Neutrophil (primary cell): ENCODE data around the gene GFI1.
"Not testable (repeated sequence)": the region's sequence is repeated elsewhere in the genome, so short reads cannot be mapped to it uniquely, and the experiment has no call there.

Experiments used
- H3K27ac ChIP-seq: fragments of 200-600 bp; sonication (generic); 2 replicates; pipeline ENCODE4 v1.5.1; 2016; ENCODE audit warnings: mild to moderate bottlenecking, moderate library complexity
- H3K27me3 ChIP-seq: fragments of 200-600 bp; sonication (generic); 2 replicates; pipeline ENCODE4 v1.6.0; 2016; ENCODE audit warnings: mild to moderate bottlenecking
- H3K36me3 ChIP-seq: fragments of 200-600 bp; sonication (generic); 2 replicates; pipeline ENCODE4 v1.5.1; 2017
- H3K4me1 ChIP-seq, 2 experiments: fragments of 200-600 bp in 1 of 2; sonication (generic) in 1 of 2; 1 replicate in 1 of 2; 2 replicates in 1 of 2; pipeline versions ENCODE4 v1.5.1 to v1.6.1; 2013 to 2016; ENCODE audit warnings: low read depth in 1 of 2, low read length in 1 of 2, mild to moderate bottlenecking in 1 of 2, moderate library complexity in 1 of 2; ENCODE audit not compliant: control insufficient read depth in 1 of 2, insufficient read depth in 1 of 2
- H3K4me3 ChIP-seq, 2 experiments: fragments of 200-600 bp in 1 of 2; sonication (generic) in 1 of 2; 1 replicate in 1 of 2; 2 replicates in 1 of 2; pipeline ENCODE4 v1.5.1; 2013 to 2016; ENCODE audit warnings: low read depth in 1 of 2, low read length in 1 of 2, mild to moderate bottlenecking in 1 of 2, moderate library complexity in 1 of 2
- H3K9me3 ChIP-seq: fragments of 200-600 bp; sonication (generic); 2 replicates; pipeline ENCODE4 v1.5.1; 2016
- TF ChIP-seq, protein P1 (sequence below): fragments of 200-600 bp; sonication (generic); IDR thresholded peaks from 2 replicates; pipeline ENCODE4 v1.5.1; 2016; ENCODE audit warnings: antibody characterized with exemption

GFI1 gene

DNA sequence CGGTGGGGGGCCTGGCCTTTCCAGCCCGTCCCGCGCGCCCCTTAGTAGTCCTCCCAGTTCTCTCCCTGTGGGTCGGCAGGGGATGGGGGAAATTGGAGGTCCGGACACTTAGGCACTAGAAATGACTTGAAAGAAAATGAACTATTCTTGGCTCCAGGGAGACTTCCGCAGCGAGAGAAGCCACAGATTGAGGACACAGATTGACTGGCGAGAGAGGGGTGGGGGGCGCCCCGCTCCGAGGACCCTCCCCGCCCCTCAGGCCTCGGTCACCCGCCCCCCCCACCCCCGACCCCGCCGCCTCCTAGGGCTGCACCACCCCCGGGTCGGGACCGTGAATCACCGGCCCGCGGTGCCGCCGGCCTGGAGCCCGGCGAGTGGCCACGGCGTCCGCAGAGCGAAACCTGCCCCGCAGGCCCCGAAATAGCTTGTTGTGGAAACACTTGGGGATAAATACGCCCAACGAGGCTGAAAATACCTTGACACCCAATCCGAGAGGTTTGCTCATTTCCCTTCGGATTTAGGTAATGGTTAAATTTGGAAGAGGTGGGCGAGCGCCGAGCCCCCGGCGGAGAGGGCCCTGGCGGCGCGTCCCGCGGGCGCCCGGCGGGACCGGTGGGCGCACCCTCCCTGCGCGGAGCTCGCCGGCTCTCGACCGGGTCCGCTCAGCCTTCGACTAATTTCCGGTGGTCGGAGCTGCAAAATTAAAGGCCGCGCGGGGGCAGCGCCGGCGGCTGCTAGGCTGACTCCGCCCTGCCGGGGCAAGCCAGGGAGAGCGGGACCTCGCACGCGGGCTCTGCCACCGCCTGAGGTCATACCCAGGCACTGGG is at the start of gene GFI1:
GFI1 (minus strand) TSS at position 675 of the 827 bp plus-strand sequence. CDS start 3,438 bp downstream, outside the sequence.
- Histone ChIP-seq H3K9me3 (no peaks in the 10 kb centered on the region), H3K27ac (peak within 1 kb of the TSS; percentile 79), H3K4me1 (peaks cover 31 to 52% of the 10 kb centered on the region in 2 experiments), H3K27me3 (no peaks in the 10 kb centered on the region), H3K36me3 (no peaks in the 10 kb centered on the region), H3K4me3 (peak within 1 kb of the TSS; percentile 84 to 90)
- TF ChIP-seq, protein P1, sequence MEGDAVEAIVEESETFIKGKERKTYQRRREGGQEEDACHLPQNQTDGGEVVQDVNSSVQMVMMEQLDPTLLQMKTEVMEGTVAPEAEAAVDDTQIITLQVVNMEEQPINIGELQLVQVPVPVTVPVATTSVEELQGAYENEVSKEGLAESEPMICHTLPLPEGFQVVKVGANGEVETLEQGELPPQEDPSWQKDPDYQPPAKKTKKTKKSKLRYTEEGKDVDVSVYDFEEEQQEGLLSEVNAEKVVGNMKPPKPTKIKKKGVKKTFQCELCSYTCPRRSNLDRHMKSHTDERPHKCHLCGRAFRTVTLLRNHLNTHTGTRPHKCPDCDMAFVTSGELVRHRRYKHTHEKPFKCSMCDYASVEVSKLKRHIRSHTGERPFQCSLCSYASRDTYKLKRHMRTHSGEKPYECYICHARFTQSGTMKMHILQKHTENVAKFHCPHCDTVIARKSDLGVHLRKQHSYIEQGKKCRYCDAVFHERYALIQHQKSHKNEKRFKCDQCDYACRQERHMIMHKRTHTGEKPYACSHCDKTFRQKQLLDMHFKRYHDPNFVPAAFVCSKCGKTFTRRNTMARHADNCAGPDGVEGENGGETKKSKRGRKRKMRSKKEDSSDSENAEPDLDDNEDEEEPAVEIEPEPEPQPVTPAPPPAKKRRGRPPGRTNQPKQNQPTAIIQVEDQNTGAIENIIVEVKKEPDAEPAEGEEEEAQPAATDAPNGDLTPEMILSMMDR = no peak

DNA sequence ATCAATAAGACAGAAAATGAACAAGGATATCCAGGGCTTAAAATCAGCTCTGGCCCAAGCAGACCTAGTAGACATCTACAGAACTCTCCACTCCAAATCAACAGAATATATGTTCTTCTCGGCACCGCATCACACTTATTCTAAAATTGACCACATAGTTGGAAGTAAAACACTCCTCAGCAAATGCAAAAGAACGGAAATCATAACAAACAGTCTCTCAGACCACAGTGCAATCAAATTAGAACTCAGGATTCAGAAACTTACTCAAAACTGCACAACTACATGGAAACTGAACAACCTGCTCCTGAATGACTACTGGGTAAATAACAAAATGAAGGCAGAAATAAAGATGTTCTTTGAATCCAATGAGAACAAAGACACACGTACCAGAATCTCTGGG is 45.6 kb upstream of the GFI1 start:
- not testable (repeated sequence) for H3K27me3 ChIP-seq, H3K9me3 ChIP-seq, H3K36me3 ChIP-seq, H3K27ac ChIP-seq, H3K4me3 ChIP-seq
- peaks cover 12 to 16% of the 10 kb centered on the region in 2 experiments for H3K4me1 ChIP-seq

DNA sequence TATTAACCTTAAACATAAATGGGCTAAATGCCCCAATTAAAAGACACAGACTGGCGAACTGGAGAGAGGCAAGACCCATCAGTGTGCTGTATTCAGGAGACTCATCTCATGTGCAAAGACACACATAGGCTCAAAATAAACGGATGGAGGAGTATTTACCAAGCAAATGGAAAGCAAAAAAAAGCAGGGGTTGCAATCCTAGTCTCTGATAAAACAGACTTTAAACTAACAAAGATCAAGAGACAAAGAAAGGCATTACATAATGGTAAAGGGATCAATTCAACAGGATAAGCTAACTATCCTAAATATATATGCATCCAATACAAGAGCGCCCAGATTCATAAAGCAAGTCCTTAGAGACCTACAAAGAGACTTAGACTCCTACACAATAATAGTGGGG is 45.2 kb upstream of the GFI1 start:
- H3K27ac ChIP-seq, H3K9me3 ChIP-seq, H3K36me3 ChIP-seq, H3K27me3 ChIP-seq, H3K4me3 ChIP-seq: not testable (repeated sequence)
- peaks cover 10 to 12% of the 10 kb centered on the region in 2 experiments for H3K4me1 ChIP-seq

DNA sequence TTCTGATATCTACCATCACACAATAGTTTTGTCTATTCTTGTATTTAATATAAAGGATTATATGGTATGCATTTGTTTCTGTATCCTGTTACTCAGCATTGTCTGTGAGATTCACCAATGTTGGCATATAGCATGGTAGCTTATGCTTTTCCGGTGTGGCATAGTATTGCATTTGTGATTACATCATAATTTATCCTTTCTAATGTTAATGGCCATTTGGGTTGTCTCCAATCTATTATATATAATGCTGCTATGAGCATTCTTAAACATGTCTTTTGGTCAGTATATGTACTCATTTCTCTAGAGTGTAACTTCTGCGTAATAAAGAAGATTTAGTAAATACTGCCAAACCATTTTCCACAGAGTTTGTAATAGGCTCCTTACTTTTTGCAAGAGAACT is 40.9 kb upstream of the GFI1 start:
- no peaks in the 10 kb centered on the region for H3K9me3 ChIP-seq
- H3K4me3 ChIP-seq = no peak overlapping the region
- no peak overlapping the region for H3K27ac ChIP-seq
- TF ChIP-seq, protein P1 = no peak
- H3K27me3 ChIP-seq = no peaks in the 10 kb centered on the region
- H3K36me3 ChIP-seq = no peaks in the 10 kb centered on the region
- no peaks in the 10 kb centered on the region for H3K4me1 ChIP-seq

DNA sequence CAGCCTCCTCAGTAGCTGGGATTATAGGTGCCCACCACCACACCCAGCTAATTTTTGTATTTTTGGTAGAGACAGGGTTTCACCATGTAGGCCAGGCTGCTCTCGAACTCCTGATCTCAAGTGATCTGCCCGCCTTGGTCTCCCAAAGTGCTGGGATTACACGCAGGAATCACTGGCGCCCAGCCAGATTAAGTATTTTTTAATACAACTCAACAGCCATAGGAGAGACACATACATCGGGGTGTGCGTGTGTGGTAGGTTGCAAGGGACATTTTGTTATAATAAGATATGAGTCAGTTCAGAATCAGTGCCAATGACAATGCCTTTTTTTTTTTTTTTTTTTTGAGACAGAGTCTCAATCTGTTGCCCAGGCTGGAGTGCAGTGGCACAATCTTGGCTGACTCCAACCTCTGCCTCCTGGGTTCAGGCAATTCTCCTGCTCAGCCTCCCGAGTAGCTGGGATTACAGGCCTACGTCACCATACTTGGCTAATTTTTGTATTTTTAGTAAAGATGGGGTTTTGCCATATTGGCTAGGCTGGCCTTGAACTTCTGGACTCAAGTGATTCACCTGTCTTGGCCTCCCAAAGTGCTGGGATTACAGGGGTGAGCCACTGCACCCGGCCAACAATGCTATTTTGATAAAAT is 38.3 kb upstream of the GFI1 start:
- not testable (repeated sequence) for H3K27me3 ChIP-seq, H3K36me3 ChIP-seq, H3K4me3 ChIP-seq, H3K9me3 ChIP-seq, H3K27ac ChIP-seq, H3K4me1 ChIP-seq

DNA sequence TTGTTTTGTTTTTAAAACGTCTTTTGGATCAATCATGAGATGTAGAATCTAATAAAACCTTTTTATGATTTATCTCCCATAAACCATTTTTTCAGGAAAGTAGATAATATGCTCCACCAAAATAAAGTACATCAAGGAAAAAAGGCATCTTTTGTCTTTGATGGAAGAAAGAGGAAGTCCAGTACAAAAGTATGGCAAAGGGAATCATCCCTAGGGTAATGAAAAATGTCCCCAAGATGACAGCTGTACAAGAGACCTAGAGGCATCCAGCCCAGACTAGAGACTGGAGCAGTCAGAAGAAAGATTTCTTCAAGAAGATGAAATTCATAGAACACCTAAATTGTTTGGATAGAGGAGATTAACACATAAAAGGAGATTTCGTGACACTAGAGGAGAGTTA is 32.3 kb upstream of the GFI1 start:
- H3K9me3 ChIP-seq = no peaks in the 10 kb centered on the region
- peaks cover 23 to 24% of the 10 kb centered on the region in 2 experiments for H3K4me1 ChIP-seq
- H3K27me3 ChIP-seq = no peaks in the 10 kb centered on the region
- H3K4me3 ChIP-seq = no peak overlapping the region
- TF ChIP-seq, protein P1 = no peak
- H3K36me3 ChIP-seq = no peaks in the 10 kb centered on the region
- no peak overlapping the region for H3K27ac ChIP-seq

DNA sequence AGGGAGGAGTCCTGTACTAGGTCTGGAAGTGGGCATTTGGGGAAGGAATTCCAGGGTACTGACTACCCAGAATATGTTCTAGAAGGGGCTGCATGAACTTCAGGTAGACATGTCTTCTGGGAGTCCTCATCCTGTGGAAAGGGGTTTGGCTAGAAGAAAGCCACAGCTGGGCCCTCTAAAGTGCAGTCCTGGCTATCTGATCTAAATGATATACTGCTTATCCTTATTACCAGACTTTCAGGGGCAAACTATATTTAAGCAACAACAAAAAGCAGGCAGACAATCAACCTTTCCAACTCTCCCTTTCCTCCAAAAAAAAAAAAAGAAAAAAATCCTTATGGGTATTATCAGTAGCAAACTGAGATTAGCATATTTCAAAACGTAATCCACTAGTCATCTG is 29.8 kb upstream of the GFI1 start:
- TF ChIP-seq, protein P1 = no peak
- Histone ChIP-seq H3K4me1 (peaks cover 23 to 24% of the 10 kb centered on the region in 2 experiments), H3K4me3 (no peak overlapping the region), H3K9me3 (no peaks in the 10 kb centered on the region), H3K27ac (no peak overlapping the region), H3K36me3 (no peaks in the 10 kb centered on the region), H3K27me3 (no peaks in the 10 kb centered on the region)
